ENCODE results near the gene MRPL41.
A peak's percentile ranks its signal among the peaks of the same experiment; 100 is the strongest.
"Not testable (repeated sequence)": the region's sequence is repeated elsewhere in the genome, so short reads cannot be mapped to it uniquely, and the experiment has no call there.

MRPL41 gene

DNA sequence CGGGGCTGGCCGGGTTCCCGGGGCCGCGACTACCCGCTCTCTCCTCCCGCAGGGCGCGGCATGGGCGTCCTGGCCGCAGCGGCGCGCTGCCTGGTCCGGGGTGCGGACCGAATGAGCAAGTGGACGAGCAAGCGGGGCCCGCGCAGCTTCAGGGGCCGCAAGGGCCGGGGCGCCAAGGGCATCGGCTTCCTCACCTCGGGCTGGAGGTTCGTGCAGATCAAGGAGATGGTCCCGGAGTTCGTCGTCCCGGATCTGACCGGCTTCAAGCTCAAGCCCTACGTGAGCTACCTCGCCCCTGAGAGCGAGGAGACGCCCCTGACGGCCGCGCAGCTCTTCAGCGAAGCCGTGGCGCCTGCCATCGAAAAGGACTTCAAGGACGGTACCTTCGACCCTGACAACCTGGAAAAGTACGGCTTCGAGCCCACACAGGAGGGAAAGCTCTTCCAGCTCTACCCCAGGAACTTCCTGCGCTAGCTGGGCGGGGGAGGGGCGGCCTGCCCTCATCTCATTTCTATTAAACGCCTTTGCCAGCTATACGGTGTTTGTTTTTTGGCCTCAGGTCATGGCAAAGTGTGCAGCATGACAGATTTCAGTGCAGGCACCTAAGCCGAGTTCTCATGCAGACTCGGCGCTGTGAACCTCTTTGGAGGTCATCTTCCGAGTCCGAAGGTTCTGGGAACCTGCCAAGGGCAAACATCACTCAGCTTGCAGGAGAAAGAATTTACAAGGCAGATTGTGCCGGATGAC lies 516 bp downstream of the MRPL41 start:
- H3K9me2 ChIP-seq (replicated peaks; ENCODE audit: low read depth, low read length) = no peaks in the 10 kb centered on the region
- H2AFZ ChIP-seq (ENCODE audit: low read length) = peak overlapping the region; percentile 70; the same call in 1 of the 2 replicates
- 0 out of 2 replicates have a peak, but pooled peaks cover 3% of the 10 kb centered on the region for H3F3A ChIP-seq (ENCODE audit: low read depth)
- no peaks in the 10 kb centered on the region for H4K20me1 ChIP-seq (ENCODE audit: insufficient read depth, low read length, poor library complexity, severe bottlenecking)
- TF ChIP-seq, protein P1, sequence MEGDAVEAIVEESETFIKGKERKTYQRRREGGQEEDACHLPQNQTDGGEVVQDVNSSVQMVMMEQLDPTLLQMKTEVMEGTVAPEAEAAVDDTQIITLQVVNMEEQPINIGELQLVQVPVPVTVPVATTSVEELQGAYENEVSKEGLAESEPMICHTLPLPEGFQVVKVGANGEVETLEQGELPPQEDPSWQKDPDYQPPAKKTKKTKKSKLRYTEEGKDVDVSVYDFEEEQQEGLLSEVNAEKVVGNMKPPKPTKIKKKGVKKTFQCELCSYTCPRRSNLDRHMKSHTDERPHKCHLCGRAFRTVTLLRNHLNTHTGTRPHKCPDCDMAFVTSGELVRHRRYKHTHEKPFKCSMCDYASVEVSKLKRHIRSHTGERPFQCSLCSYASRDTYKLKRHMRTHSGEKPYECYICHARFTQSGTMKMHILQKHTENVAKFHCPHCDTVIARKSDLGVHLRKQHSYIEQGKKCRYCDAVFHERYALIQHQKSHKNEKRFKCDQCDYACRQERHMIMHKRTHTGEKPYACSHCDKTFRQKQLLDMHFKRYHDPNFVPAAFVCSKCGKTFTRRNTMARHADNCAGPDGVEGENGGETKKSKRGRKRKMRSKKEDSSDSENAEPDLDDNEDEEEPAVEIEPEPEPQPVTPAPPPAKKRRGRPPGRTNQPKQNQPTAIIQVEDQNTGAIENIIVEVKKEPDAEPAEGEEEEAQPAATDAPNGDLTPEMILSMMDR (conservative IDR thresholded peaks at IDR 0.05; ENCODE audit: low read length) = no peak
- no peak for TF ChIP-seq EZH2phosphoT487 (IDR thresholded peaks at IDR 0.05; ENCODE audit: borderline replicate concordance)
- peak overlapping the region; percentile 87 for H3K4me2 ChIP-seq (ENCODE audit: low read depth, low read length, poor library complexity, severe bottlenecking)
- H3K9me3 ChIP-seq (ENCODE audit: insufficient read depth, low read depth, low read length) = no peaks in the 10 kb centered on the region
- H3K9ac ChIP-seq (ENCODE audit: low read depth, low read length, poor library complexity, severe bottlenecking) = peak overlapping the region; percentile 72
- peaks cover 2% of the 10 kb centered on the region for H3K4me1 ChIP-seq (ENCODE audit: insufficient read depth, low read length, poor library complexity, severe bottlenecking)
- peak overlapping the region; percentile 81 for H3K4me3 ChIP-seq (ENCODE audit: low read length, poor library complexity, severe bottlenecking)
- H3K79me2 ChIP-seq (ENCODE audit: insufficient read depth, low read length) = 0 out of 2 replicates have a peak, but pooled peaks cover 7% of the 10 kb centered on the region
- peaks cover 23% of the 10 kb centered on the region; the same call in 1 of the 2 replicates for H3K36me3 ChIP-seq (ENCODE audit: insufficient read depth, low read length)
- no peaks in the 10 kb centered on the region for H3K27me3 ChIP-seq (ENCODE audit: insufficient read depth, low read length, poor library complexity, severe bottlenecking)

DNA sequence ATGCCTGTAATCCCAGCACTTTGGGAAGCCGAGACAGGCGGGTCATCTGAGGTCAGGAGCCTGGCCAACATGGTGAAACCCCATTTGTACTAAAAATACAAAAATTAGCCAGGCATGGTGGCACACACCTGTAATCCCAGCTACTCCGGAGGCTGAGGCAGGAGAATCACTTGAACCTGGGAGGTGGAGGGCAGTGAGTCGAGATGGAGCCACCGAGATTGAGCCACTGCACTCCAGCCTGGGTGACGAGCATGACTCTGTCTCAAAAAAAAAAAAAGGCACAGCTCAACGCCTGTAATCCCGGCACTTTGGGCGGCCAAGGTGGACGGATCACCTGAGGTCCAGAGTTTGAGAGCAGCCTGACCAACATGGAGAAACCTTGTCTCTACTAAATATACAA lies 2.0 kb downstream of the MRPL41 start:
- H3K4me1 ChIP-seq (ENCODE audit: insufficient read depth, low read length, poor library complexity, severe bottlenecking) = not testable (repeated sequence)
- peaks cover 28% of the 10 kb centered on the region; the same call in 1 of the 2 replicates for H3K36me3 ChIP-seq (ENCODE audit: insufficient read depth, low read length)

DNA sequence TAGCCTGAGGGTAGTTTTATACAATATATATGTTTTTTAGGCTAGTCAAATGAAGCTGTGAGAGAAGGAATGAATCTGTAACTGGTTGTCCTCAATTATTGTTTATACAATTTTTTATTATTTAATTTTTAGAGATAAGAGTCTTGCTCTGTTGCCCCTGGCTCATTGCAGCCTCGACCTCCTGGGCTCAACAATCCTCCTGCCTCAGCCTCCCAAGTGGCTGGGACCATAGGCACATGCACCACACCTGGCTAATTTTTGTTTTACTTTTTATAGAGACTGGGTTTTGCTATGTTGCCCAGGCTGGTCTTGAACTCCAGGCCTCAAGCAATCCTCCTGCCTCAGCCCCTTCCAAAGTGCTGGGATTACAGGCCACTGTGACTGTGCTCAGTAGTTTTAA lies 2.7 kb downstream of the MRPL41 start:
- TF ChIP-seq, protein P1 (conservative IDR thresholded peaks at IDR 0.05; ENCODE audit: low read length) = no peak
- TF ChIP-seq EZH2phosphoT487 (IDR thresholded peaks at IDR 0.05; ENCODE audit: borderline replicate concordance) = no peak
- Histone ChIP-seq H3K9ac (ENCODE audit: low read depth, low read length, poor library complexity, severe bottlenecking) (no peak overlapping the region), H3F3A (ENCODE audit: low read depth) (0 out of 2 replicates have a peak, but pooled peaks cover 3% of the 10 kb centered on the region), H3K27me3 (ENCODE audit: insufficient read depth, low read length, poor library complexity, severe bottlenecking) (no peaks in the 10 kb centered on the region), H3K36me3 (ENCODE audit: insufficient read depth, low read length) (peaks cover 28% of the 10 kb centered on the region; the same call in 1 of the 2 replicates), H3K79me2 (ENCODE audit: insufficient read depth, low read length) (0 out of 2 replicates have a peak, but pooled peaks cover 7% of the 10 kb centered on the region), H3K4me1 (ENCODE audit: insufficient read depth, low read length, poor library complexity, severe bottlenecking) (peaks cover 2% of the 10 kb centered on the region), H3K9me3 (ENCODE audit: insufficient read depth, low read depth, low read length) (no peaks in the 10 kb centered on the region), H2AFZ (ENCODE audit: low read length) (no peak overlapping the region), H3K9me2 (replicated peaks; ENCODE audit: low read depth, low read length) (no peaks in the 10 kb centered on the region), H3K4me3 (ENCODE audit: low read length, poor library complexity, severe bottlenecking) (no peak overlapping the region), H4K20me1 (ENCODE audit: insufficient read depth, low read length, poor library complexity, severe bottlenecking) (no peaks in the 10 kb centered on the region), H3K4me2 (ENCODE audit: low read depth, low read length, poor library complexity, severe bottlenecking) (no peak overlapping the region)

More for the DNA sequence above, 2.0 kb downstream of the MRPL41 start:
- H3K9me3 ChIP-seq (ENCODE audit: insufficient read depth, low read depth, low read length); H3K79me2 ChIP-seq (ENCODE audit: insufficient read depth, low read length); H3F3A ChIP-seq (ENCODE audit: low read depth); H3K4me2 ChIP-seq (ENCODE audit: low read depth, low read length, poor library complexity, severe bottlenecking); H4K20me1 ChIP-seq (ENCODE audit: insufficient read depth, low read length, poor library complexity, severe bottlenecking); H3K9ac ChIP-seq (ENCODE audit: low read depth, low read length, poor library complexity, severe bottlenecking); H3K9me2 ChIP-seq (replicated peaks; ENCODE audit: low read depth, low read length); H3K4me3 ChIP-seq (ENCODE audit: low read length, poor library complexity, severe bottlenecking); H2AFZ ChIP-seq (ENCODE audit: low read length); H3K27me3 ChIP-seq (ENCODE audit: insufficient read depth, low read length, poor library complexity, severe bottlenecking): not testable (repeated sequence)

All from Loucy (cell line).